Activated T-cell treated with anti-CD3 and anti-CD28 coated beads for 1 hour (primary cell): Measurements from ENCODE around the gene BRD1.
A peak's percentile ranks its signal among the peaks of the same experiment; 100 is the strongest.

Source experiments
- DNase-seq: peaks from one replicate; pipeline ENCODE4 v3.0.0-alpha.2; 2020; ENCODE audit warnings: low read depth

BRD1 gene

DNA sequence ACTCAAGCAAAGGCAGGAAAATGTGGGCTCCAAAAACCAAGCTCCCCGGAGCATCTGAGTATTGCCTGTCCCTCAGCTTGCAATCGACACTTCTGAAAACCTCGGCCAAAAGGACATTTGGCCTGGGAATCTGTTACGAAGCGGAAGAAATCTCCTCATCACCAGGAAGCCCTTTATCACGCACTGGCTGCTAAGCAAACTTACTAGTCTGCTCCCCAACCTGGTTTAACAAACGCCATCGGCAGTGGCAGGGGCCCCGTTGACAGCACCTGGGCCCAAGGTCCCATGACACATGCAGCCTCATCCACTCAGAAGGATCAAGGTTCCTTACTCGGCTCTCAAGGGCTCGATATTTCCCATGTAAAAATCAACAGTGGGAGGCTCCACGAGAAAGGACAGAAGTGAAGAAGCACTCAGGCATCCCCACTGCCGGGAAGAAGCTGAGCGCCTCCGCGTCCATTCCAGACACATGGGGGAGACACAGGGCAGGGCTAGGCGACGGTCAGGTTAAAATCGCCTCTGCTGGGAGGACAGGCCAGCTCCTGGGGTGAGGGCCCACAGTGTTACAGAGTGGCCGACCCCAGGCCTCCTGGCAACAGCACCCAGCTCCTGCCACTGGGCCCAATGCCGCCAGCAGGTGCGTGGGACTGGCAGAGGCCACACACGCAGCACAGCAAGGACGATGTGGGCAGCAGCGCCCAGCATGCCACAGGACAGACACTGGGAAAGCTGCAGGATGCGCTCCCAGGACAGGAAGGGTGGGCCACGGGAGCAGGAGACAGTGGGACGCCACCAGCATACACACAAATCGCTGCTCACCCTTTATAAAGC, 27.1 kb downstream of the BRD1 start:
- DNase-seq, result no peak

DNA sequence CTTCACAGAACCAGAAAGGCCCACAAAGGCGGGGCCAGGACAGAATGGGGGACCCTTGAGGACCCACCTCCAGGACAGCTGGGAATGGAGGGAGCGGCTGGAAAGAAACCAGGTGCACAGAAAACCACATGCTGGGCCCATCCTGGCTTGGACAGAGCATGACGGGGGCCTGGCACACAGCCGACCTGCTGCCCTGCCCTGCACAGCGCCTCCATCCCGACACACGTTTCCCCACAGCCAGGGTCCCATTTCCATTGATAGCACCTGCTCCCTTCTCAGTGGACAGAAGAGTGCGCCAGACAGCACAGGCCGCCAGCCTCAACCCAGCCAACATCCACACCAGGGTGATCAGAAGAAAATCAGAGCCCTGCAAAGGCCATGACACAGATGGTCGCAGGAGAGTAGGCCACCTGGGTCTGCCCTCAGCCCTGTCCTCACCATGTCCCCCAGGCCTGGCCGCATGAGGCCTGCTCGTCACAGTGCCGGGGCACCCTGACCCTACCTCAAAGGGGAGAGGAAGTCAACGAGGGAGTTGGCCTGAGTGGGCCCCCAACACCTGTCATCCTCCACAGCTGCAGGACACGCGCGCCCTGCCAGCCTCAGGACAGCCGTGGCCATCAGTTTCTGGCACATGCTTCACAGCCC, 28.1 kb downstream of the BRD1 start:
- no peak for DNase-seq

DNA sequence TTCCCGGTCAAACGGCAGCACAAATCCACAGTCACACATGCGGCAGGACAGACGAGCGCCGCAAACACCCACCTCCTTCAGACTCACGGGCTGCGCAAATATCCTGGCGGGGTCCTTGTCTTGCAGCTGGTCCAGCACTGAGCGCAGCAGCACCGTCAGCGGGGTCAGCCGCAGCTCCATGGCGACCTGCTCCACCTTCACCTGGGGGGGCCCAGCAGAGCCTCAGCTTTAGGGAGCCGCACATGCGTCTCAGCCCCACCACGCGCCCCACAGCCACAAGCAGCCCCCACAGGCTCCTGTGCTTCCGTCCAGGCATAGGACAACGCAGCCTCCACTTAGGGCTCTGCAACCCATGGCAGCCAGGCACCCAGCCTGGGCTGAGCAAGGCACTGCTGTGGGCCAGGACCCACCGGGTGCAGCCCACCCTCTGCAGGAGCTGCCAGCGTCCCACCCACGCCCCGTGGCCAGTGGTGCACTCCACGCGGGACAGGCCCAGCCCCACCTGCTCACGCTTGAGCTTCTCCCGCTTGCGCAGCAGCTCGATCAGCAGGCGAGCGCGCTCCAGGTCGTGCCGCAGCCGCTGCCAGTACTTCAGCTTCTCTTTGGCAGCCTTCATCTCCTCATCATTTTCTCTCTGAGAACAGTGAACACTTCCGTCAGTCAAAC, 29.1 kb downstream of the BRD1 start:
- DNase-seq, result no peak

DNA sequence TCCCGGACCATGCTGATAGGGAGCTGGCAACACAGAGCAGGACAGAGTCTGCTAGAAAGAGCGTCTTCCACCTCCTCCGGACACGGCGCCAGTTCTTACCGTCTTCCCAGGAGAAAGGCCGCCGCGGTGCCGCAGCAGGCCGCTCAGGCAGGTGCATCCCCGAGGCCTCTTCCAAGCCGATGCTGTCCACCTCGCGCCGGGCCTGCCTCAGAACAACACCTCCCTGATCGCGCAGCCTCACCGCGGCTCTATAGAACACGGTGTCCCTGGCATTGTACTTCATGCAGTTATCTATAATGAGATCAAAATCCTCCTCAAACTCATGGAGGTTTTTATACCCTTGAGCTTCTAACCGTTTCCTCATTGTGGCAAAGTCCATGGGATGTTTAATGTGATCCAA, 30.0 kb downstream of the BRD1 start:
- DNase-seq, result no peak

DNA sequence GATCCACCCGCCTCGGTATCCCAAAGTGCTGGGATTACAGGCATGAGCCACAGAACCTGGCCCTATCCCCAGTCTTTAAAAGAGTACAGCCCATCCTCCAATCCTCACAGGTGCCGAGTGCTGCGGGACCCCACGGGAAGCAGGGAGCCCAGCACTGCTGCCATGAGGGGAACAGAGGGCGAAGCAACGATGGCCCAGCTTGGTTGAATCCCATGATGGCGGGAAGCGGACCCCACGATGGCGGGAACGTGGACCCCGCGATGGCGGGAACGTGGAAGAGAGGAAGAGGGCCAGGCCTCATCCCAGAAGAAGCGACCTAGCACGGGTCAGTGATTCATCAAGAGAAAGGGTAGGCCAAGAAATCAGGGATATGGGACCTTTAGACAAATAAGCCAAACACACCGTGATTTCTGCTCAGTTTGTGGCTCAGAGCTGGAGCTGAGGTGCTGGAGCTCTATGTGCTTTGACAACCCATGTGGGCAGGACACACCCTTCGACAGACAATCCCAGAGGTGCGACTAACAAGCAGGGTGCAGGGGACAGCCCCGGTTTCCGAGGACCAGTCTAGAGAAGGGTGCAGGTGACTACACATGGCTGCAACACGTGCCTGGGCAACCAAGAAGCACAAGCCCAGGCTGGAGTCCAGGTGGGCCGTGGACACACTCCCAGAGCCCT, 30.9 kb downstream of the BRD1 start:
- no peak for DNase-seq

DNA sequence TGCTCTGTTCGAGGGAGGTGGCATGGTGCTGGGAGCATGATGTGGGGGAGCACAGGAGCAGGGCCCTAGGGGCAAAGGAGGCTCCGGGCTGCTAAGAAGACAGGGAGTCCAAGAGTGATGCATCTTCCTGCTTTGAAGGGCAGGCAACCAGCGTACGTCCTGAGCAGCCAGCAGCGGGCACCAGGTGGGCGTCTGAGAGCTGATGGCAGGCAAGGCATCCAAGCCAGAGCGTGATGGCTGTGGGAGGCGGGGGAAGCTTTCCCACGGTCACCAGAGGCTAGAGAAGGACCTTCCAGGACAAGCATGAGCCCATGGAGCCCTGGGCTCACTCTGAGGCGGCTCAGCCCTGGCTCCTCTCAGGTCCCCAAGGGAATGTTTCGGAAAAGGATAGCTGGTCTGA, 32.2 kb downstream of the BRD1 start:
- no peak for DNase-seq

GRCh38 chr22:49793871-49794270, 33.8 kb downstream of the BRD1 start:
- DNase-seq, result no peak

- DNase-seq, result no peak
Measured at GRCh38 chr22:49793296-49793695, 34.4 kb downstream of the BRD1 start.

GRCh38 chr22:49792107-49792506, 35.6 kb downstream of the BRD1 start:
- DNase-seq, result no peak

DNA sequence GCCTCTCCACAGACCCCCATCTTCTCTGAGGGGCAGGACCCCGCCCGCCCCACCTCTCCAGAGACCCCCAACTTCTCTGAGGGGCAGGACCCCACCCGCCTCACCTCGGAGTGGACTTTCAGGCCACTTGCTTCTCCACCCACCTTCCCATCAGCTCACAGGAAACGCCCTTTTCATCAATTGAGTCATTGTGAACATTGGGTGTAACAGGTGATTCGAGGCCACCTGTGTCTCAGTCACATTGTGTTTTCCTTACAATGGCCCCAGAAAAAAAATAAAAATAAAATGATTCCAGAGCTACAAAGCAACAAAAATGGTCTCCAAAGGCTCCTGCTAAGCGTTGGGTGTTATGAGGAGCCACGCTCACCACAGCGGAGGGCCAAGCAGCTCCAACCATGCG, 36.0 kb downstream of the BRD1 start:
- no peak for DNase-seq

GRCh38 chr22:49790912-49791311, 36.8 kb downstream of the BRD1 start:
- no peak for DNase-seq

DNA sequence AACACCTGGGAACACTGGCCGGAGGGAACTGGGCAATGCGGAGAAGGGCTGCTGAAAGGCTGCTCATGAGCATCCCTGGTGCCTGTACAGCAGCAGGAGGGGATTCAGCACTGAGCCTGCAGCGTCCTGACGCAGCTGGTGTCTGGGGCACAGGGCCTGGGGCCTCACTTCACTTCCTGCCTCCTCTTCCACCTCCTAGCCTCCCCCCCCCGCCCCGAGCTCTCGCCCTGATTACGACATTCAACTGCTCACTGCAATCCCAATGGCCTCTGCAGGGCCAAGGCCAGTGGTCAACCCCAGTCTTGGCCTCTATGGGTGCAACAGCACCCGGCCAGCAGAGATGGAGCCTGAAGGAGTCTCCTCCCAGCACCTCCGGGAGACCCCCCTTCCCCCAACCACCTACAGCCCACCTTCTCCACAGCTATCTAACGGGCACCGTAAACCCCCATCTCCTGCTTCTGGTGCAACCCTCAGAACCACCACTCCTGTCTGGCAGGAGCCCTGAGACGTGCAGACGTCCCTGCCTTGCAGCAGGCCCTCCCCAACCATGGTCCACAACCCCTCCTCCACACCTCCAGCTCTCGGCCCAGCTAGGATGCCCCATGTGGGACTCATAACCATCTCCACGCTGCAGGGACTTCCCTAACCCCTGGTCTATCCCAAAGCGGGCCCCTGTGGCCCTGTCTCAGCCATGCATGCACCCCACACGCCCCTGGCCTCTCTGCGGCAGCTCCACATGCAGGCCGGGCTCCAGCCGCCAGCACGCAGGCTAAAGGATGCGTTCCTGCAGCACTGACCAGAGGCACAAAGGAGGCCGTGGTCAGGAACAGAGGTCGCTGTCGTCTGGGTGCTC, 38.2 kb downstream of the BRD1 start:
- peak; percentile 22 for DNase-seq

DNA sequence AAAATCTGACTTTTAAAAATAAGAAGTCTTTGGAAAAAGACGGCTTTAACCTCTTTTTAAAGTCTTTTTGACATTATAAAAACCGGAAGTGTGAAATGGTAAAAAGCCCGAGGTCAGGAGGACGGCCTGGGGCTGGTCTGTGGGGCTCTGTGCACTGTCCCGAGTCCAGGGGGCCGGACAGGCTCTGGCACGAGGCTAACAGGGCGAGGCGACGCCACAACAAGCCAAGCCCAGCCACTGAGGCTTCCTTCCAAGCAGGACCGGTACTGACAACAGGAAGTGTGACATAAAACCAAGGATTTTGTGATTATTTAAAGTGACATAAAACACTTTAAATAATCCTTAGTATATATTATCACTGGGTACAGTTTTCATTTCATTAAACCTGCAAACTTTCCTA, 39.2 kb downstream of the BRD1 start:
- DNase-seq, result no peak

- DNase-seq, result no peak
Measured at GRCh38 chr22:49787861-49788260, 39.8 kb downstream of the BRD1 start.

DNA sequence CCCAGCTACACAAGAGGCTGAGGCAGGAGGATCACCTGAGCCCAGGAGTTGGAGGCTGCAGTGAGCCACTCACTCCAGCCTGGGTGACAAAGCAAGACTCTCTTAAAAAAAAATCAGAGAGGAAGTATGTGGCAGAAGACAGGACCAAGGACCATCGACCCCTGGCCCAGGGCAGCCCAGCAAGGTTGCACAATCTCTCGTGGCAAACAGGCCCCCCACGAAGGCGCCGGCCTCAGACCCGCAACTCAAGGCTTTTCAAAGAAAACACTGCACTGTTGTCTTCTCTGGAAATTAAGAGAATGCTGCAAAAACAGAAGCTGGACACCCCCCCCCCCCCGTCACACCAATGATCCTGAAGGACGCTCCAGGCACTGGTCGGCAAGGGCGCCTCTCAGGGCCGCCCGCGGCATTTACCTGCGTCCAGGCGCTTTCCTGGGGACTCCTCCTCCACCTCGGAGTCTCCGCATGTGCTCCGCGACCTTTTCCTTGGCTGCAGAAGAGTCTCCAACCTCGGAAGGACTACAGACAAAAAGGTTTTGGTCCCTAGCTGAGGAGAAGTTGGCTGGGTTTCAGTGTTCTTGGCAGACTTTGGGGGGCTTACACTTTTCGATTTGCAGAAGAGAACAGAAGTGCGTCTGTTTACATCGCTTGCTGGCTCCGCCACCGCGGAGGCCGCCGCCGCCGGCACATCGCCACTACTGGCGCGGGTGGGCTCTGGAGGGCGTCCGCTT, 40.5 kb downstream of the BRD1 start:
- DNase-seq, result no peak

GRCh38 chr22:49785841-49786471, 41.7 kb downstream of the BRD1 start:
- no peak for DNase-seq

GRCh38 chr22:49785046-49785521, 42.6 kb downstream of the BRD1 start:
- DNase-seq, result no peak

DNA sequence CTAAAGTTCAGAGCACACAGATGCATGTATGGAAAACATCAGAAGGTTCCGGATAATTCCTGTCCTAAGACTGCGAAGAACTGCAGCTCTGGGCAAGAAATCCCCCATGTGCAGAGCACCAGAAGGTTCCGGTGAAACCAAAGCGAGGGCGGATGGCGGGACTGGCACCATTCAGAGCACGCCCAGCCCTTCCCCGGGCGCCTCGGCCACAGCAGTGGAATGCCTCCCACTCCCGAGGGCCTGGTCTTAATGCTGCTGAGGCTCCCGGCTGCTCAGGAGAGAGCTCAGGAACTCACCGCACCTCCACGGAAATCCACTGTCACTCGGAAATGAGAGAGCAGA, 43.1 kb downstream of the BRD1 start:
- no peak for DNase-seq

- no peak for DNase-seq
Measured at GRCh38 chr22:49783926-49784629, 43.6 kb downstream of the BRD1 start.
